PC-9 (cell line): ENCODE data around the gene PRSS2. TPM values are rescaled to one million over a fixed set of nuclear protein-coding genes. Genes with fewer than 3 reads are reported as not detected.

Experiments used
- BruUV-seq: library from RNA; stranded (reverse); fragments of 400-500 nt; replicated peaks from 2 replicates; lab custom pipeline; 2021; lab: Mats Ljungman, UMichigan
- CTCF ChIA-PET: fragments of 300-600 bp; sonication (Branson Sonifier 250); formaldehyde crosslinking; loops from one replicate; lab custom pipeline; 2022; ENCODE audit warnings: antibody characterized with exemption; lab: Charles Lee
- POLR2A ChIA-PET: fragments of 300-600 bp; sonication (Branson Sonifier 250); formaldehyde crosslinking; loops from one replicate; lab custom pipeline; 2022; ENCODE audit warnings: antibody characterized with exemption; ENCODE audit not compliant: unreplicated experiment; lab: Charles Lee
- DNase-seq, 2 experiments: peaks; one replicate each; pipeline versions ENCODE4 v3.0.0 to v3.0.0-alpha.2; 2015 to 2022; ENCODE audit warnings: mixed read lengths in 1 of 2
- H2AFZ ChIP-seq: fragments of 200-600 bp; sonication (generic); 2 replicates; pipeline ENCODE4 v1.8.1; 2017; ENCODE audit warnings: antibody characterized with exemption
- H3F3A ChIP-seq: fragments of 200-600 bp; sonication (generic); 2 replicates; pipeline ENCODE4 v1.8.1; 2017; ENCODE audit warnings: antibody characterized with exemption, mild to moderate bottlenecking, low read depth; ENCODE audit not compliant: insufficient read depth
- H3K27ac ChIP-seq: fragments of 200-600 bp; sonication (generic); 2 replicates; pipeline ENCODE4 v1.6.1; 2016; ENCODE audit warnings: mixed run types
- H3K27me3 ChIP-seq: fragments of 200-600 bp; sonication (generic); 2 replicates; pipeline ENCODE4 v1.6.1; 2016; ENCODE audit warnings: low read depth, mixed run types; ENCODE audit not compliant: insufficient read depth
- H3K36me3 ChIP-seq: fragments of 200-600 bp; sonication (generic); 2 replicates; pipeline ENCODE4 v1.6.1; 2016; ENCODE audit warnings: low read depth, mixed run types
- H3K4me1 ChIP-seq: fragments of 200-600 bp; sonication (generic); replicated peaks from 2 replicates; pipeline ENCODE4 v1.6.1; 2016; ENCODE audit warnings: mixed run types; ENCODE audit not compliant: insufficient read depth
- H3K4me2 ChIP-seq: fragments of 200-600 bp; sonication (generic); 2 replicates; pipeline ENCODE4 v1.6.1; 2017; ENCODE audit warnings: mixed run types
- H3K4me3 ChIP-seq: fragments of 200-600 bp; sonication (generic); 2 replicates; pipeline ENCODE4 v1.6.1; 2016; ENCODE audit warnings: mixed run types
- H3K79me2 ChIP-seq: fragments of 200-600 bp; sonication (generic); 2 replicates; pipeline ENCODE4 v1.6.1; 2017; ENCODE audit warnings: low read depth, mixed run types
- H3K9me2 ChIP-seq: fragments of 200-600 bp; sonication (generic); 2 replicates; pipeline ENCODE4 v1.8.1; 2017; ENCODE audit warnings: mild to moderate bottlenecking; ENCODE audit not compliant: insufficient read depth
- H3K9me3 ChIP-seq: fragments of 200-600 bp; sonication (generic); 2 replicates; pipeline ENCODE4 v1.8.1; 2016; ENCODE audit warnings: low read depth; ENCODE audit not compliant: insufficient read depth
- H4K20me1 ChIP-seq: fragments of 200-600 bp; sonication (generic); 2 replicates; pipeline ENCODE4 v1.8.1; 2017; ENCODE audit not compliant: insufficient read depth
- EZH2 ChIP-seq: fragments of 200-600 bp; sonication (generic); IDR thresholded peaks from 2 replicates; pipeline ENCODE4 v1.8.0; 2017; ENCODE audit warnings: antibody characterized with exemption, low read depth
- intact Hi-C: fragments of 100-400 bp; cut with micrococcal nuclease; formaldehyde crosslinking; loops from one replicate; pipeline ENCODE4 v1.10.0; 2022; ENCODE audit not compliant: unreplicated experiment
- total RNA-seq: library from RNA; stranded (reverse); gene quantifications from 2 replicates; pipeline ENCODE4 v1.2.3, GENCODE V29; 2021
- TF ChIP-seq, protein P1 (sequence below): fragments of 200-600 bp; sonication (generic); conservative IDR thresholded peaks from 2 replicates; pipeline ENCODE4 v1.6.1; 2017; ENCODE audit warnings: mixed run types, antibody characterized with exemption, mild to moderate bottlenecking, moderate library complexity

Gene PRSS2
- total RNA-seq, 1 experiment from 2014 or later, result not detected

GRCh38 chr7:142806022-142806356 is 35.2 kb downstream of the PRSS2 start:
- H3K4me1 ChIP-seq, result peaks cover 47% of the 10 kb centered on the region
- H3K4me3 ChIP-seq, result no peak overlapping the region
- intact Hi-C loops, result no loop called here
- ChIA-PET POLR2A (no interaction called here), CTCF (no interaction called here)
- H3F3A ChIP-seq, result peaks cover 45% of the 10 kb centered on the region
- no peaks in the 10 kb centered on the region; the same call in 1 of the 2 replicates for H3K9me3 ChIP-seq
- H3K36me3 ChIP-seq, result peaks cover 16% of the 10 kb centered on the region; the same call in 1 of the 2 replicates
- H3K27ac ChIP-seq, result peak overlapping the region; percentile 96
- no peaks in the 10 kb centered on the region for H3K27me3 ChIP-seq
- H3K79me2 ChIP-seq, result no peaks in the 10 kb centered on the region
- no TSS peak for BruUV-seq
- H4K20me1 ChIP-seq, result no peaks in the 10 kb centered on the region
- no peak for TF ChIP-seq EZH2
- TF ChIP-seq, protein P1, sequence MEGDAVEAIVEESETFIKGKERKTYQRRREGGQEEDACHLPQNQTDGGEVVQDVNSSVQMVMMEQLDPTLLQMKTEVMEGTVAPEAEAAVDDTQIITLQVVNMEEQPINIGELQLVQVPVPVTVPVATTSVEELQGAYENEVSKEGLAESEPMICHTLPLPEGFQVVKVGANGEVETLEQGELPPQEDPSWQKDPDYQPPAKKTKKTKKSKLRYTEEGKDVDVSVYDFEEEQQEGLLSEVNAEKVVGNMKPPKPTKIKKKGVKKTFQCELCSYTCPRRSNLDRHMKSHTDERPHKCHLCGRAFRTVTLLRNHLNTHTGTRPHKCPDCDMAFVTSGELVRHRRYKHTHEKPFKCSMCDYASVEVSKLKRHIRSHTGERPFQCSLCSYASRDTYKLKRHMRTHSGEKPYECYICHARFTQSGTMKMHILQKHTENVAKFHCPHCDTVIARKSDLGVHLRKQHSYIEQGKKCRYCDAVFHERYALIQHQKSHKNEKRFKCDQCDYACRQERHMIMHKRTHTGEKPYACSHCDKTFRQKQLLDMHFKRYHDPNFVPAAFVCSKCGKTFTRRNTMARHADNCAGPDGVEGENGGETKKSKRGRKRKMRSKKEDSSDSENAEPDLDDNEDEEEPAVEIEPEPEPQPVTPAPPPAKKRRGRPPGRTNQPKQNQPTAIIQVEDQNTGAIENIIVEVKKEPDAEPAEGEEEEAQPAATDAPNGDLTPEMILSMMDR, result no peak
- H3K4me2 ChIP-seq, result no peak overlapping the region
- H2AFZ ChIP-seq, result no peak overlapping the region
- no peak for DNase-seq
- H3K9me2 ChIP-seq, result no peaks in the 10 kb centered on the region

DNA sequence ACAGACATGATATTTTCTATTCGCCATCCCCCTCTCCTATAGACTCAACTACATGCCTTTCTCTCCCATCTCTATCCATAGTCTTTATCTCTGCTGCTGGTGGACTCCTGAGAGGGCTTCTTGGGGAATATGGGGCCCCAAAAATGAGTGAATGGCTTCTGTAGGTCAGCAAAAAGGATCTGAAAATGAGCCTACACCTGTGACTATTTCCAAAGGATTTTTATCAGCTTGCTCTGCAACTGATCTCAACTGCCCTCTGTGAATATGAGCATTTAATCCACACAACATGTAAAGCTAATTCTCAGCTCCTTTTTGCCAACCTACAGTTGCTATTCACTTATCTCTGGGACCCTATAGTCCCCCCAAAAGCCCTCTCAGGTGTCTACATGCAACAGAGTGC is 36.2 kb downstream of the PRSS2 start:
- peak overlapping the region; percentile 69 for H3K4me2 ChIP-seq
- H3K4me3 ChIP-seq, result no peak overlapping the region
- CTCF ChIA-PET, result interaction anchor here (0.6 to 0.9 kb wide), 2 partner anchors 272 to 466 kb away, joined by 3 read pairs; no protein-coding TSS in a partner anchor
- peaks cover 10% of the 10 kb centered on the region; the same call in 1 of the 2 replicates for H3K36me3 ChIP-seq
- no TSS peak for BruUV-seq
- H4K20me1 ChIP-seq, result no peaks in the 10 kb centered on the region
- no peaks in the 10 kb centered on the region for H3K9me2 ChIP-seq
- POLR2A ChIA-PET, result interaction anchor here (0.6 kb wide), 1 partner anchor 36 kb away, joined by 3 read pairs; the partner anchor contains the start of gene PRSS2
- H3K79me2 ChIP-seq, result peaks cover under 1% of the 10 kb centered on the region; the same call in 1 of the 2 replicates
- peak overlapping the region; percentile 96 for H3K27ac ChIP-seq
- DNase-seq, result no peak
- H3K4me1 ChIP-seq, result peaks cover 52% of the 10 kb centered on the region
- peaks cover 51% of the 10 kb centered on the region for H3F3A ChIP-seq
- no peak for TF ChIP-seq EZH2
- TF ChIP-seq, protein P1, result no peak
- H3K27me3 ChIP-seq, result no peaks in the 10 kb centered on the region
- intact Hi-C loops, result no loop called here
- no peak overlapping the region for H2AFZ ChIP-seq
- no peaks in the 10 kb centered on the region; the same call in 1 of the 2 replicates for H3K9me3 ChIP-seq

- TF ChIP-seq, protein P1, result 0 out of 2 replicates have a peak, but pooled peaks have one; percentile 6
- no peak for TF ChIP-seq EZH2
- Histone ChIP-seq H3K79me2 (peaks cover 6% of the 10 kb centered on the region; the same call in 1 of the 2 replicates), H4K20me1 (no peaks in the 10 kb centered on the region), H2AFZ (no peak overlapping the region), H3K27me3 (no peaks in the 10 kb centered on the region), H3K27ac (peak overlapping the region; percentile 96), H3K4me3 (no peak overlapping the region), H3K4me1 (peaks cover 62% of the 10 kb centered on the region), H3K9me2 (no peaks in the 10 kb centered on the region), H3K9me3 (no peaks in the 10 kb centered on the region; the same call in 1 of the 2 replicates), H3K4me2 (peak overlapping the region; percentile 69), H3K36me3 (peaks cover under 1% of the 10 kb centered on the region; the same call in 1 of the 2 replicates), H3F3A (peaks cover 61% of the 10 kb centered on the region)
- DNase-seq, result peak; percentile 24 to 97
- intact Hi-C loops, result loop anchor here (1.0 to 2.0 kb wide), 4 partner anchors 13 to 433 kb away; no protein-coding TSS in a partner anchor
- BruUV-seq, result no TSS peak
- POLR2A ChIA-PET, result interaction anchor here (0.6 to 1.5 kb wide), 5 partner anchors 11 to 69 kb away, joined by 3 to 31 read pairs (median 5); no protein-coding TSS in a partner anchor
- CTCF ChIA-PET, result interaction anchor here (0.8 to 2.4 kb wide), 8 partner anchors 10 to 432 kb away, joined by 3 to 41 read pairs (median 4); no protein-coding TSS in a partner anchor
Observed at GRCh38 chr7:142807855-142808460, 37.2 kb downstream of the PRSS2 start.
